ENCODE results near the gene LATS2.

DNA sequence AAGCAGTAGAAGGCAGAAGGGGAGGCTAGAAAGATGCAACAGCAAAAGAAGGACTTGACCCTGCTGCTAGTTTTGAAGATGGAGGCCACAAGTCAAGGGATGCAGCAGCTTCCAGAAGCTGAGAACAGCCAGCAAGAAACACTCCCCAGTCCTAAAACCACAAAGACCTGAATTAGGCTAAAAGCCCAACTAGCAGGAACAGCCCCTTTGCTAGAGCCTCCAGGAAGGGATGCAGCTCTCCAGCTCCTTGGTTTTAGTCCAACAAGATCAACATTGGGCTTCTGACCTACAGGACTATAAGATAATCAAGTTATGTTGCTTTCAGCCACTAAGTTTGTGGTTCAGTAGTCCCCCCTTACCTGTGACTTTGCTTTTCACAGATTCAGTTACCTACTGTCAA, 10.5 kb upstream of the LATS2 start:
- TF ChIP-seq, protein P1, sequence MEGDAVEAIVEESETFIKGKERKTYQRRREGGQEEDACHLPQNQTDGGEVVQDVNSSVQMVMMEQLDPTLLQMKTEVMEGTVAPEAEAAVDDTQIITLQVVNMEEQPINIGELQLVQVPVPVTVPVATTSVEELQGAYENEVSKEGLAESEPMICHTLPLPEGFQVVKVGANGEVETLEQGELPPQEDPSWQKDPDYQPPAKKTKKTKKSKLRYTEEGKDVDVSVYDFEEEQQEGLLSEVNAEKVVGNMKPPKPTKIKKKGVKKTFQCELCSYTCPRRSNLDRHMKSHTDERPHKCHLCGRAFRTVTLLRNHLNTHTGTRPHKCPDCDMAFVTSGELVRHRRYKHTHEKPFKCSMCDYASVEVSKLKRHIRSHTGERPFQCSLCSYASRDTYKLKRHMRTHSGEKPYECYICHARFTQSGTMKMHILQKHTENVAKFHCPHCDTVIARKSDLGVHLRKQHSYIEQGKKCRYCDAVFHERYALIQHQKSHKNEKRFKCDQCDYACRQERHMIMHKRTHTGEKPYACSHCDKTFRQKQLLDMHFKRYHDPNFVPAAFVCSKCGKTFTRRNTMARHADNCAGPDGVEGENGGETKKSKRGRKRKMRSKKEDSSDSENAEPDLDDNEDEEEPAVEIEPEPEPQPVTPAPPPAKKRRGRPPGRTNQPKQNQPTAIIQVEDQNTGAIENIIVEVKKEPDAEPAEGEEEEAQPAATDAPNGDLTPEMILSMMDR (IDR thresholded peaks at IDR 0.05): no peak
- TF ChIP-seq POLR2A (IDR thresholded peaks at IDR 0.05; ENCODE audit: low read depth): no peak
- no peak for TF ChIP-seq POLR2AphosphoS5 (IDR thresholded peaks at IDR 0.05)

Data from esophagus muscularis mucosa (tissue), 3 donors.